Loucy (cell line): Measurements from ENCODE around the gene C16orf78.

Experiments
- H2AFZ ChIP-seq: fragments of 200-600 bp; sonication (generic); 2 replicates; pipeline ENCODE4 v1.6.0; 2016; ENCODE audit warnings: antibody characterized with exemption, mild to moderate bottlenecking, low read length, moderate library complexity
- H3F3A ChIP-seq: fragments of 200-600 bp; 2 replicates; pipeline ENCODE4 v1.6.0; 2016; ENCODE audit warnings: antibody characterized with exemption, low read depth, mild to moderate bottlenecking
- H3K27me3 ChIP-seq: fragments of 200-600 bp; sonication (generic); 2 replicates; pipeline ENCODE4 v1.6.1; 2014; ENCODE audit warnings: low read length, mild to moderate bottlenecking; ENCODE audit not compliant: insufficient read depth, poor library complexity, severe bottlenecking
- H3K36me3 ChIP-seq: fragments of 200-600 bp; sonication (generic); 2 replicates; pipeline ENCODE4 v1.6.1; 2016; ENCODE audit warnings: low read length; ENCODE audit not compliant: insufficient read depth
- H3K4me1 ChIP-seq: fragments of 200-600 bp; sonication (generic); 2 replicates; pipeline ENCODE4 v1.5.1; 2014; ENCODE audit warnings: low read length, mild to moderate bottlenecking; ENCODE audit not compliant: insufficient read depth, poor library complexity, severe bottlenecking
- H3K4me2 ChIP-seq: fragments of 200-600 bp; sonication (generic); 2 replicates; pipeline ENCODE4 v1.6.0; 2014; ENCODE audit warnings: antibody characterized with exemption, low read length, low read depth, mild to moderate bottlenecking; ENCODE audit not compliant: poor library complexity, severe bottlenecking
- H3K4me3 ChIP-seq: fragments of 200-600 bp; sonication (generic); 2 replicates; pipeline ENCODE4 v1.5.1; 2014; ENCODE audit warnings: low read length, mild to moderate bottlenecking, mixed read lengths; ENCODE audit not compliant: poor library complexity, severe bottlenecking
- H3K79me2 ChIP-seq: fragments of 200-600 bp; sonication (generic); 2 replicates; pipeline ENCODE4 v1.6.1; 2014; ENCODE audit warnings: low read length; ENCODE audit not compliant: insufficient read depth
- H3K9ac ChIP-seq: fragments of 200-600 bp; sonication (generic); 2 replicates; pipeline ENCODE4 v1.6.0; 2014; ENCODE audit warnings: mild to moderate bottlenecking, low read depth, low read length, moderate library complexity; ENCODE audit not compliant: poor library complexity, severe bottlenecking
- H3K9me2 ChIP-seq: fragments of 200-600 bp; sonication (generic); replicated peaks from 2 replicates; pipeline ENCODE4 v1.6.1; 2016; ENCODE audit warnings: low read depth, low read length, mixed read lengths
- H3K9me3 ChIP-seq: fragments of 200-600 bp; sonication (generic); 2 replicates; pipeline ENCODE4 v1.6.1; 2014; ENCODE audit warnings: mild to moderate bottlenecking, antibody characterized with exemption, low read length, low read depth; ENCODE audit not compliant: insufficient read depth
- H4K20me1 ChIP-seq: fragments of 200-600 bp; sonication (generic); 2 replicates; pipeline ENCODE4 v1.6.0; 2014; ENCODE audit warnings: antibody characterized with exemption, low read length, mild to moderate bottlenecking; ENCODE audit not compliant: insufficient read depth, poor library complexity, severe bottlenecking
- CTCF ChIP-seq: fragments of 200-600 bp; sonication (generic); conservative IDR thresholded peaks from 2 replicates; pipeline ENCODE4 v1.5.1; 2014; ENCODE audit warnings: mild to moderate bottlenecking, antibody characterized with exemption, low read length
- EZH2phosphoT487 ChIP-seq: fragments of 200-600 bp; IDR thresholded peaks from 2 replicates; pipeline ENCODE4 v1.6.1; 2018; ENCODE audit warnings: antibody characterized with exemption, mild to moderate bottlenecking, moderate library complexity, borderline replicate concordance

Gene C16orf78, protein sequence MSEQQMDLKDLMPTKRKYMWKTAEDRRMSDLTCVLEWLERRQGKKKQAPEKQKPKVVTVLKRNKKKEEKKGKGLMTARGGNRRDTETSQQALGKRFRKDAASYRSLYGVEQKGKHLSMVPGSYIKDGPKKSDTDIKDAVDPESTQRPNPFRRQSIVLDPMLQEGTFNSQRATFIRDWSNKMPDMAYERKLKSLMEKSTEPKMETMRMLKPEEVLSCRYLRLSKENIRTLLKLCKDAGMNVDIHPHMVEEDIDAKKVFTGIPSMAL

GRCh38 chr16:49373504-49373903 is at the start of gene C16orf78:
TSS of gene C16orf78 (plus strand) at chr16:49373804. CDS start at chr16:49373940, 136 bp downstream.
- Histone ChIP-seq H3K36me3 (no peaks in the 10 kb centered on the region), H2AFZ (no peak within 1 kb of the TSS), H3F3A (no peaks in the 10 kb centered on the region), H3K9ac (no peak within 1 kb of the TSS), H3K9me2 (no peaks in the 10 kb centered on the region), H3K79me2 (no peaks in the 10 kb centered on the region), H3K4me2 (no peak within 1 kb of the TSS), H4K20me1 (no peaks in the 10 kb centered on the region), H3K4me3 (no peak within 1 kb of the TSS), H3K27me3 (no peaks in the 10 kb centered on the region), H3K4me1 (no peaks in the 10 kb centered on the region), H3K9me3 (no peaks in the 10 kb centered on the region)
- TF ChIP-seq CTCF (no peak), EZH2phosphoT487 (no peak)

DNA sequence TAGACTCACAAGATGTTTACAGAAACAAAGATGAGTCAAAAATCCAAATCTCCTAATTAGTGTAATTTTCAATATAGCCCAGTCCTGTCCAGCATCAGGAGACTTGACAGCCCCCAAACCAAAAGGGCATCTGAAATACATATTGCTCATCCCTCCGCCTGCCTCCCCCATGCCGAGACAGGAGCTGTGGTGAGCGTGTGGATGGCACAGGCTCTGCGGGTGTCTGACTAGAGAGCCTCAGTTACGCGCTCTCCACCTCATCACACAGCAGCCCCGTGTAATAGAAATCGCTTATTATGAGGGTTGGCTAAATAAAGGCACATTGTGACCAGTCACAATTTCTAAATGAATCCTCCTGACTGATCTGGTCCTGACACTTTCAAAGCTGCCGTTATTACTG is 48.9 kb upstream of the C16orf78 start:
- no peak overlapping the region for H2AFZ ChIP-seq
- H3K9me3 ChIP-seq = no peaks in the 10 kb centered on the region
- no peaks in the 10 kb centered on the region for H4K20me1 ChIP-seq
- H3K4me2 ChIP-seq = no peak overlapping the region
- no peak overlapping the region for H3K4me3 ChIP-seq
- H3K27me3 ChIP-seq = no peaks in the 10 kb centered on the region
- no peaks in the 10 kb centered on the region for H3K79me2 ChIP-seq
- H3K9ac ChIP-seq = no peak overlapping the region
- H3K4me1 ChIP-seq = no peaks in the 10 kb centered on the region
- H3K9me2 ChIP-seq = no peaks in the 10 kb centered on the region
- TF ChIP-seq CTCF = no peak
- TF ChIP-seq EZH2phosphoT487 = no peak
- H3F3A ChIP-seq = no peaks in the 10 kb centered on the region
- H3K36me3 ChIP-seq = no peaks in the 10 kb centered on the region

DNA sequence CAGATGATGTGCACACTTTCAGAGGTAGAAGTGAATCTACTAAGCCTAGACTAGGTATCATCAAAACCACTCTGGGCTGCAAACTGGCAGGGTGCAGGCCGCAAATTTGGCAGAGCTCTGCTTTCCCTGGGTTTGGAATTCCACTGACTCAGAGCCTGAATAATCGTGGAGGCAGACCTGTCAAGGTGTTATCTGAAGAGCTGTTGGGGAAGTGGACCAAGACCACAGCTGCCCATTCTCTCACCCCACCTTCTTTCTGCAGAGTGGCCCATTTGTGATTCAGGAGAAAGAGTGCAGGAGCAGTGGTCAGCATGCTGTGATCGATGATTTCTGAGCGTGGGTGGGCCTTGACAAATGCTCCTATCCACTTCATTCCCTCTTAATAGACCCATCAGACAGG is 46.1 kb upstream of the C16orf78 start:
- Histone ChIP-seq H3F3A (no peaks in the 10 kb centered on the region), H3K4me3 (no peak overlapping the region), H3K9ac (no peak overlapping the region), H3K9me3 (no peaks in the 10 kb centered on the region), H3K27me3 (no peaks in the 10 kb centered on the region), H3K9me2 (no peaks in the 10 kb centered on the region), H4K20me1 (no peaks in the 10 kb centered on the region), H3K36me3 (no peaks in the 10 kb centered on the region), H3K79me2 (no peaks in the 10 kb centered on the region), H3K4me1 (peaks cover 4% of the 10 kb centered on the region), H3K4me2 (no peak overlapping the region), H2AFZ (no peak overlapping the region)
- TF ChIP-seq CTCF (no peak), EZH2phosphoT487 (no peak)
